Neural progenitor cell (in vitro differentiated cells): ENCODE measurements around the gene CTNNB1. TPM values are rescaled to one million over a fixed set of nuclear protein-coding genes. Genes with fewer than 3 reads are reported as not detected.

ENCODE experiments used
- DNase-seq: peaks from one replicate; pipeline ENCODE4 v3.0.0-alpha.2; 2016; ENCODE audit warnings: low spot score
- H2AFZ ChIP-seq: fragments of 200-600 bp; sonication (generic); replicated peaks from 2 replicates; pipeline ENCODE4 v1.6.1; 2016; ENCODE audit warnings: antibody characterized with exemption
- H3F3A ChIP-seq: fragments of 200-600 bp; sonication (generic); 2 replicates; pipeline ENCODE4 v1.6.1; 2016; ENCODE audit warnings: antibody characterized with exemption, low read depth
- H3K27ac ChIP-seq: fragments of 200-600 bp; sonication (generic); 2 replicates; pipeline ENCODE4 v1.5.1; 2016; ENCODE audit warnings: mild to moderate bottlenecking
- H3K27me3 ChIP-seq: fragments of 200-600 bp; sonication (generic); 2 replicates; pipeline ENCODE4 v1.6.1; 2016; ENCODE audit warnings: mild to moderate bottlenecking, moderate library complexity
- H3K36me3 ChIP-seq: fragments of 200-600 bp; sonication (generic); 2 replicates; pipeline ENCODE4 v1.5.1; 2016
- H3K4me1 ChIP-seq: fragments of 200-600 bp; sonication (generic); 2 replicates; pipeline ENCODE4 v1.6.1; 2016; ENCODE audit warnings: mixed run types
- H3K4me2 ChIP-seq: fragments of 200-600 bp; sonication (generic); 2 replicates; pipeline ENCODE4 v1.6.1; 2016
- H3K4me3 ChIP-seq: fragments of 200-600 bp; sonication (generic); 2 replicates; pipeline ENCODE4 v1.5.1; 2016
- H3K79me2 ChIP-seq: fragments of 200-600 bp; sonication (generic); 2 replicates; pipeline ENCODE4 v1.6.1; 2016; ENCODE audit warnings: low read depth
- H3K9ac ChIP-seq: fragments of 200-600 bp; sonication (generic); 2 replicates; pipeline ENCODE4 v1.6.1; 2016
- H3K9me3 ChIP-seq: fragments of 200-600 bp; sonication (generic); 2 replicates; pipeline ENCODE4 v1.5.1; 2016; ENCODE audit warnings: low read depth
- H4K20me1 ChIP-seq: fragments of 200-600 bp; sonication (generic); 2 replicates; pipeline ENCODE4 v1.6.1; 2016; ENCODE audit warnings: low read depth
- H3K27ac Mint-ChIP-seq: 3 replicates; pipeline ENCODE4 v1.8.0; 2021; ENCODE audit warnings: mixed read lengths
- H3K27me3 Mint-ChIP-seq: 2 replicates; pipeline ENCODE4 v1.8.0; 2022; ENCODE audit warnings: low read depth, mild to moderate bottlenecking, inconsistent platforms, moderate library complexity, mixed read lengths; ENCODE audit not compliant: insufficient read depth
- H3K36me3 Mint-ChIP-seq: 3 replicates; pipeline ENCODE4 v1.8.0; 2021; ENCODE audit warnings: mixed read lengths
- H3K4me1 Mint-ChIP-seq: 3 replicates; pipeline ENCODE4 v1.8.0; 2021; ENCODE audit warnings: mixed read lengths
- H3K4me3 Mint-ChIP-seq: 3 replicates; pipeline ENCODE4 v1.8.0; 2021; ENCODE audit warnings: mild to moderate bottlenecking, moderate library complexity, mixed read lengths
- H3K9me3 Mint-ChIP-seq: 3 replicates; pipeline ENCODE4 v1.8.0; 2020; ENCODE audit warnings: mixed read lengths
- EZH2 ChIP-seq: fragments of 200-600 bp; sonication (generic); IDR thresholded peaks from 2 replicates; pipeline ENCODE4 v1.6.1; 2017; ENCODE audit warnings: antibody characterized with exemption, mild to moderate bottlenecking, moderate library complexity
- EZH2phosphoT487 ChIP-seq: fragments of 200-600 bp; sonication (generic); IDR thresholded peaks from 2 replicates; pipeline ENCODE4 v1.6.1; 2017; ENCODE audit warnings: antibody characterized with exemption
- small RNA-seq: library from RNA; depleted of rRNA; stranded (forward); fragments of <200 nt; gene quantifications from one replicate; pipeline ENCODE3, GENCODE V24; 2015
- total RNA-seq: library from RNA; depleted of rRNA; stranded (reverse); fragments of >200 nt; gene quantifications from 2 replicates; pipeline ENCODE4 v1.2.3, GENCODE V29; 2015; ENCODE audit warnings: low replicate concordance
- TF ChIP-seq, protein P1 (sequence below): fragments of 200-600 bp; sonication (generic); IDR thresholded peaks from 2 replicates; pipeline ENCODE4 v1.5.1; 2017; ENCODE audit warnings: antibody characterized with exemption, mild to moderate bottlenecking

Gene CTNNB1
- total RNA-seq, 1 donor from 2014 or later: 566 TPM

DNA sequence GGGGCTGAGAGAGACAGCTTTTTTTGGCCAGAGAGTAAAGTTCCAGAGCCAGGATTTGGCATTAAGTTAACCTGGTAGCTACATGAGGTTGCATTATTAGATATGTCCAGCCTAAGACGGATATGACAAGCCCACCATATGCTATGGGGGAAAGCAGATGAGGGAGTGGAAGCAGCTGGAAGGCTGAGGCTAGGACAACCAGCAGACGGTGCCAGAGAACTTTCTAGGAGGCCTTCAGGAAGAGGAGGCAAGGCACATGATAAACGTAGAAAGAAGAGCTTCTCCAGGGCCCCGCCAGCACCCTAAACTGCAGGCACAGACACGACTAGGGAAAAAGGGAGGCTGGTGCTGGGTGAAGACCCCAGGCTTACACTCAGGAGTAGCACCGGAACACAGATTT lies 87.0 kb downstream of the CTNNB1 start:
- Mint-ChIP-seq H3K27me3 (no peaks in the 10 kb centered on the region), H3K4me3 (no peak overlapping the region), H3K27ac (no peak overlapping the region), H3K4me1 (peaks cover 8% of the 10 kb centered on the region), H3K36me3 (no peaks in the 10 kb centered on the region), H3K9me3 (peaks cover 18% of the 10 kb centered on the region)
- H3K4me2 ChIP-seq: no peak overlapping the region
- H3K27ac ChIP-seq: no peak overlapping the region
- no peaks in the 10 kb centered on the region for H3K36me3 ChIP-seq
- no peak overlapping the region for H3K9ac ChIP-seq
- no peaks in the 10 kb centered on the region for H3K27me3 ChIP-seq
- H3K4me1 ChIP-seq: peaks cover 3% of the 10 kb centered on the region
- H3K79me2 ChIP-seq: no peaks in the 10 kb centered on the region
- no peaks in the 10 kb centered on the region for H3F3A ChIP-seq
- no peaks in the 10 kb centered on the region for H3K9me3 ChIP-seq
- TF ChIP-seq, protein P1, sequence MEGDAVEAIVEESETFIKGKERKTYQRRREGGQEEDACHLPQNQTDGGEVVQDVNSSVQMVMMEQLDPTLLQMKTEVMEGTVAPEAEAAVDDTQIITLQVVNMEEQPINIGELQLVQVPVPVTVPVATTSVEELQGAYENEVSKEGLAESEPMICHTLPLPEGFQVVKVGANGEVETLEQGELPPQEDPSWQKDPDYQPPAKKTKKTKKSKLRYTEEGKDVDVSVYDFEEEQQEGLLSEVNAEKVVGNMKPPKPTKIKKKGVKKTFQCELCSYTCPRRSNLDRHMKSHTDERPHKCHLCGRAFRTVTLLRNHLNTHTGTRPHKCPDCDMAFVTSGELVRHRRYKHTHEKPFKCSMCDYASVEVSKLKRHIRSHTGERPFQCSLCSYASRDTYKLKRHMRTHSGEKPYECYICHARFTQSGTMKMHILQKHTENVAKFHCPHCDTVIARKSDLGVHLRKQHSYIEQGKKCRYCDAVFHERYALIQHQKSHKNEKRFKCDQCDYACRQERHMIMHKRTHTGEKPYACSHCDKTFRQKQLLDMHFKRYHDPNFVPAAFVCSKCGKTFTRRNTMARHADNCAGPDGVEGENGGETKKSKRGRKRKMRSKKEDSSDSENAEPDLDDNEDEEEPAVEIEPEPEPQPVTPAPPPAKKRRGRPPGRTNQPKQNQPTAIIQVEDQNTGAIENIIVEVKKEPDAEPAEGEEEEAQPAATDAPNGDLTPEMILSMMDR: no peak
- TF ChIP-seq EZH2phosphoT487 (no peak), EZH2 (no peak)
- no peak overlapping the region for H2AFZ ChIP-seq
- no peak for DNase-seq
- no peak overlapping the region for H3K4me3 ChIP-seq
- no peaks in the 10 kb centered on the region for H4K20me1 ChIP-seq

DNA sequence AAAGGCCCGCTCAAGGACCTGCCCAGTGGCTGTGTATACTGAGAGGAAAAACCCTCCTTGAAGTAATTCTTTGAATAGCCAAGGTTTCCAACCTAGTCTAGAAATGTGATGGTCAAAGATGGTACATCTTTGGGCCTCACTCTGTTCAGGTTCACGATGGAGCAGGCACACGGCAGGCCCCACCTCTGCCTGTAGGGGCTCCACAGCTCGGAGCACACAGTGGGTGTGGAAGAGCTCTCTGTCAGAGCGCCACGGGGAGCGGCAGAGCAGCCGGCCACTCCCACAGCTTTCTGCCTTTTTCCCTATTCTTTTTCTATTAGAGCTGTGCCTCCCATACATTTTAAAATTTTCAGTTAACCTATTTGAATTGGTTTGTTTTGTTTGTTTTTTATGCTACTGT lies 89.5 kb downstream of the CTNNB1 start:
- Histone ChIP-seq H4K20me1 (no peaks in the 10 kb centered on the region), H3K9me3 (no peaks in the 10 kb centered on the region), H3K36me3 (no peaks in the 10 kb centered on the region), H2AFZ (no peak overlapping the region), H3K27me3 (no peaks in the 10 kb centered on the region), H3K4me3 (no peak overlapping the region), H3K9ac (no peak overlapping the region), H3K79me2 (no peaks in the 10 kb centered on the region), H3F3A (no peaks in the 10 kb centered on the region), H3K27ac (no peak overlapping the region), H3K4me1 (peaks cover 3% of the 10 kb centered on the region), H3K4me2 (no peak overlapping the region)
- no peaks in the 10 kb centered on the region for H3K27me3 Mint-ChIP-seq
- DNase-seq: no peak
- no peak overlapping the region for H3K27ac Mint-ChIP-seq
- TF ChIP-seq EZH2 (no peak), EZH2phosphoT487 (no peak)
- TF ChIP-seq, protein P1: no peak
- H3K9me3 Mint-ChIP-seq: peaks cover 10% of the 10 kb centered on the region
- H3K36me3 Mint-ChIP-seq: no peaks in the 10 kb centered on the region
- no peak overlapping the region for H3K4me3 Mint-ChIP-seq
- peaks cover 8% of the 10 kb centered on the region for H3K4me1 Mint-ChIP-seq

Small RNA genes within 50 kb of the gene (small RNA-seq; reads per million reads assigned to genes)
- gene MRPS31P1: not detected
